ENCODE results near the gene HMCN1.

GRCh38 chr1:185862235-185862634 is 128.0 kb downstream of the HMCN1 start:
- no peak for TF ChIP-seq CTCF (conservative IDR thresholded peaks at IDR 0.05)
- no peak for TF ChIP-seq ZFX (IDR thresholded peaks at IDR 0.05)

Data from C4-2B (cell line).